ENCODE data around the gene EMILIN2. TPM values are rescaled to one million over a fixed set of nuclear protein-coding genes. Genes with fewer than 3 reads are reported as not detected.

Gene EMILIN2
- polyA plus RNA-seq, 1 experiment: 7.6 TPM

DNA sequence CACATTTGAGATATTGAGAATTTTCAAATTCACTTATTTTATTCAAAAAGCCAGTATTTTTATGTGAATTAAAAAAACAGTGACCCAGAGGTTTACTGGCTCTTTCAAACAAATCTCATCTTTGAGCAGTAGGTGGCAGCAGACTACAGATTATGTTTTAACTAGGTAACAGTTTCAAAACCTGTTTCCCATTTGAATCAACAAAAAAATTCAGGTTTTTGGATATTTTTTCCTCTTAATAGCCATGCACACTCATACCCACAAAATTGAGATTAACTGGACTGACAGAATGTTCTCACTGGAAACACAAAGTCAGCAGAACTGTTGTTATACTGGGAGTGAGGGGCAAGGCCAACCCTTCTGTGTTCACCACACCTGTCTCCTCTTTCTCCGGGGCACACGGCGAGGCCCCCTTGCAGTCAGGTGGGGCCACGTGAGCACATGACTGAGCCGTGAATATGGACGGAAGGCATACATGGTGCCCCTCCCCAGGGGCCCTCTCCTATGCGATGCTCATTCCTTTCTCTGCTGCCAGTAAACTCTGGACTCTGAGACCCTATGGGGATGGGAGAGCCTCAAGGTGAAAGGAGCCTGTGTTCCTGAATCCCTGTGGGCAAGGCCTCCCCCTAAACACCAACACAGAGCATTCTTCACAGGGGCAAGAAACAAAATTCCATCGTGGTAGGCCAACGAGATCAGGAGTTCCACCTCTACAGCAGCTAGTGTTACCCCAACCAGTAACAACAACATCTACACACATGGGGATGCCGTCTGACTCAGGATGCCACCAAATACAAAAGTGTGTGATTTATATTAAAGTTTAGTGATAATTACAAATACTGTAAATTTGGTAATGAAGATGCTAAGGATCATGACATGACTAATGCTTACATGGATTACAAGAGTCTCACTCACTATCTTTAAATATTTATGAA lies 85.7 kb downstream of the EMILIN2 start:
- ChIA-PET POLR2A (no interaction called here), CTCF (interaction anchor here (0.6 to 3.3 kb wide), 27 partner anchors 14 to 314 kb away, joined by 3 to 36 read pairs (median 3); partner anchors contain the start of gene MYL12A)
- no peak for DNase-seq (ENCODE audit: low read depth)
- Histone ChIP-seq H3K4me3 (ENCODE audit: low read depth, low read length) (no peak overlapping the region), H3K27me3 (ENCODE audit: control insufficient read depth, insufficient read depth, low read length) (no peaks in the 10 kb centered on the region), H3K36me3 (ENCODE audit: control insufficient read depth, insufficient read depth, low read length) (peaks cover 15% of the 10 kb centered on the region)
- TF ChIP-seq CTCF (IDR thresholded peaks at IDR 0.05; ENCODE audit: insufficient read depth, low read depth, low read length): peak; percentile 62

DNA sequence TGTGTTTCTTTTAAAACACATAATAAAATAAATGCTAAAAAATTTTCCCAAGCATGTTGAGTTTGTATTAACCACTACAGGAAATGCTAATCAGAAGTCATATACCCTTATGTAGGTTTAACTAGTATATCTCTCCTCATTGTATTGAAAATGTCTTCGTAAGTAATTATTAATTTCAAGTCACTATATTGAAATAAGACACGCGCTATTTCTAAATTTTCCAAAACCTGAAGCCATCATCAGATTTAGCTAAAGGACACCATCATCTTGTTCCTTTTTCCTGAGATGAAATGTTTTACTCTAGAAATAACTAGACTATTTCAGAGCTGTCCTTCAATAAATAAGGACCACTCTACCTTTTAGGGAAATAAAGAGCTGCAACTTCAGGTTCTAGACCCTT lies 87.2 kb downstream of the EMILIN2 start:
- no peak overlapping the region for H3K4me3 ChIP-seq (ENCODE audit: low read depth, low read length)
- POLR2A ChIA-PET: no interaction called here
- no peak for TF ChIP-seq CTCF (IDR thresholded peaks at IDR 0.05; ENCODE audit: insufficient read depth, low read depth, low read length)
- CTCF ChIA-PET: interaction anchor here (0.9 to 3.3 kb wide), 11 partner anchors 15 to 312 kb away, joined by 3 to 36 read pairs (median 6); partner anchors contain the start of gene MYL12A
- H3K36me3 ChIP-seq (ENCODE audit: control insufficient read depth, insufficient read depth, low read length): peaks cover 16% of the 10 kb centered on the region
- DNase-seq (ENCODE audit: low read depth): no peak
- no peaks in the 10 kb centered on the region for H3K27me3 ChIP-seq (ENCODE audit: control insufficient read depth, insufficient read depth, low read length)

DNA sequence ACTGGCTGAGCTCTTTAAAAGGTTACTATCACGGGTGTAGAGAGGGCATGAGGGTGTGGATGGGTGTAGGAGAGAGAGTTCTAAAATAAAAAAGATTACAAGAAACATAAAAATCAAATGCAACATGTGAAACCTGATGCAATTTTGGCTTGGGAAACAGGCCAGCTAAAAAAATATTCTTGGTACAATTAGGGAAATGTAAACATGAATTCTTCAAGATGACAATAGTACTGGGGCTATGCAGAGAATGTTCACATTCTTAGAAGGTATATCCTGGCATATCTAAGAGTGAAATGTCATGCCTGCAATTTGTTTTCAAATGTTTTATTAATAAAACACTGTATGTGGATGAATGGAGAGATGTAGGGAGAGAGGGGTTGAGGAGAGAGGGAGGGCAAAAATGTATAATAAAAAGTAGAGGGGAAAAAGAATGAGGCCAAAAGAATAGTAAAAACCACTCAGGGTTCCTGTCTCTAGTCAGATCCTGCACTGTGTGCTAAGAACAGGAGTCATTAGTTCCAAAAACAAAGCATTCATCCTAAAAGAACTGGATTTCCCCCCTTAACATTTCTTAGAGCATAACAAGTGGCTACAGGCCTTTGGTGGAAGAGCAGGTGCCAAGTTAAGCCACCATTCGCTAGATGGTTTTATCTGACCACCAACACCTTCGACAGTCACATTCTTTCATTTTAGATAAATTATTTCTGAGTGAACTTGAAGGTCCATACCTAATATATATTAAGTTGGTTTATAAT lies 88.8 kb downstream of the EMILIN2 start:
- ChIA-PET CTCF (interaction anchor here (0.6 to 3.0 kb wide), 11 partner anchors 11 to 356 kb away, joined by 3 to 36 read pairs (median 3); partner anchors contain the start of gene MYL12A), POLR2A (no interaction called here)
- peaks cover 12% of the 10 kb centered on the region for H3K36me3 ChIP-seq (ENCODE audit: control insufficient read depth, insufficient read depth, low read length)
- no peaks in the 10 kb centered on the region for H3K27me3 ChIP-seq (ENCODE audit: control insufficient read depth, insufficient read depth, low read length)
- TF ChIP-seq CTCF (IDR thresholded peaks at IDR 0.05; ENCODE audit: insufficient read depth, low read depth, low read length): no peak
- no peak for DNase-seq (ENCODE audit: low read depth)
- H3K4me3 ChIP-seq (ENCODE audit: low read depth, low read length): no peak overlapping the region

DNA sequence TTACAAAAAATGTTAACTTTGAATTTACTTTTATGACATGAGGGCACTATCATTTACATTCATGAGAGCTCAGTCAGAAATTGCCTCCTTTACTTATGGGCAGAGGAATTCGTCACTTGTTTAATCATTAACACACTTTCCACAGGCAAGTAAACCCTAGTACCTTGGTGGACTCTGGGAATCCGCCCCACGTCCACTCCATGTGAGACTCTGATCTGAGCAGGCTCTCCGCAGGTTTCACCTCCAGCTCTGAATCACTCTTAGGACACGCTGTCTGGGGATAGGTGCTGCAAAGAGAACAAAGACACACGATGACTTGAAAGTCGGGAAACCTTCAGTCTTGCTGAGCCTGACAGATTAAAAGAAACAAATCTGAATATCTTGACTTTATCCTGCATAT lies 92.5 kb downstream of the EMILIN2 start:
- no peak for TF ChIP-seq CTCF (IDR thresholded peaks at IDR 0.05; ENCODE audit: insufficient read depth, low read depth, low read length)
- peaks cover 7% of the 10 kb centered on the region for H3K36me3 ChIP-seq (ENCODE audit: control insufficient read depth, insufficient read depth, low read length)
- ChIA-PET CTCF (interaction anchor here (0.8 to 2.1 kb wide), 3 partner anchors 121 to 307 kb away, joined by 3 to 8 read pairs (median 5); no protein-coding TSS in a partner anchor), POLR2A (no interaction called here)
- H3K4me3 ChIP-seq (ENCODE audit: low read depth, low read length): no peak overlapping the region
- no peak for DNase-seq (ENCODE audit: low read depth)
- no peaks in the 10 kb centered on the region for H3K27me3 ChIP-seq (ENCODE audit: control insufficient read depth, insufficient read depth, low read length)

- no peak overlapping the region for H3K4me3 ChIP-seq (ENCODE audit: low read depth, low read length)
- peak; percentile 47 for TF ChIP-seq CTCF (IDR thresholded peaks at IDR 0.05; ENCODE audit: insufficient read depth, low read depth, low read length)
- ChIA-PET CTCF (interaction anchor here (0.7 to 4.0 kb wide), 11 partner anchors 10 to 298 kb away, joined by 3 to 19 read pairs (median 4); no protein-coding TSS in a partner anchor), POLR2A (interaction anchor here (0.6 kb wide), 2 partner anchors 14 to 210 kb away, joined by 3 to 8 read pairs; no protein-coding TSS in a partner anchor)
- DNase-seq (ENCODE audit: low read depth): no peak
- H3K36me3 ChIP-seq (ENCODE audit: control insufficient read depth, insufficient read depth, low read length): peaks cover 6% of the 10 kb centered on the region
- no peaks in the 10 kb centered on the region for H3K27me3 ChIP-seq (ENCODE audit: control insufficient read depth, insufficient read depth, low read length)
Measured at GRCh38 chr18:2948038-2948437, 101.2 kb downstream of the EMILIN2 start.

Data from BJ (cell line).